Measurements from ENCODE around the gene AMIGO3.

DNA sequence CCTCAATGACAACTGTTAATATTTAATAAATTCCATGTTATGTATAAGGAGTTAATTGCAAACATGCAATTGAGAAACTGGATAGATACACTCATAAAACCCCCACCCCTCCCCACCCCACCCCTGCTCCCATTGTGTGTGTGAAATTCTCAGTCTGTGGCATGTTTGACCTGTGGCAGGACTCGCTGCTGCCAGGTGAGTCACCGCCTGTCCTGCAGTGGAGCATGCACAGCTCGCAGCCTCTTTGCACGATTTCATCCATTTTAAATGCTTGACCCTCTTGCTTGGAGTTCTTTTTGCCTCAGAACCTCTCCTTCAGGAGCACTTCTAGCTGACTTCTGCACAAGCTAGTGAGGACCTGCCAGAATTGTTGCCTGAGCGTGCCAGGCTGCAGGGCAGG is 50.6 kb downstream of the AMIGO3 start:
- TF ChIP-seq, protein P1, sequence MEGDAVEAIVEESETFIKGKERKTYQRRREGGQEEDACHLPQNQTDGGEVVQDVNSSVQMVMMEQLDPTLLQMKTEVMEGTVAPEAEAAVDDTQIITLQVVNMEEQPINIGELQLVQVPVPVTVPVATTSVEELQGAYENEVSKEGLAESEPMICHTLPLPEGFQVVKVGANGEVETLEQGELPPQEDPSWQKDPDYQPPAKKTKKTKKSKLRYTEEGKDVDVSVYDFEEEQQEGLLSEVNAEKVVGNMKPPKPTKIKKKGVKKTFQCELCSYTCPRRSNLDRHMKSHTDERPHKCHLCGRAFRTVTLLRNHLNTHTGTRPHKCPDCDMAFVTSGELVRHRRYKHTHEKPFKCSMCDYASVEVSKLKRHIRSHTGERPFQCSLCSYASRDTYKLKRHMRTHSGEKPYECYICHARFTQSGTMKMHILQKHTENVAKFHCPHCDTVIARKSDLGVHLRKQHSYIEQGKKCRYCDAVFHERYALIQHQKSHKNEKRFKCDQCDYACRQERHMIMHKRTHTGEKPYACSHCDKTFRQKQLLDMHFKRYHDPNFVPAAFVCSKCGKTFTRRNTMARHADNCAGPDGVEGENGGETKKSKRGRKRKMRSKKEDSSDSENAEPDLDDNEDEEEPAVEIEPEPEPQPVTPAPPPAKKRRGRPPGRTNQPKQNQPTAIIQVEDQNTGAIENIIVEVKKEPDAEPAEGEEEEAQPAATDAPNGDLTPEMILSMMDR (IDR thresholded peaks at IDR 0.05), result no peak
- TF ChIP-seq POLR2A (IDR thresholded peaks at IDR 0.05), result no peak

Measured in testis (tissue), 2 donors.